Stimulated activated CD4-positive, alpha-beta T cell treated with anti-CD3 and anti-CD28 coated beads, Interleukin-4, amount 100 ng/mL, for 4 hours (primary cell): ENCODE results near the gene MOV10L1.
A peak's percentile ranks its signal among the peaks of the same experiment; 100 is the strongest.
"Not testable (repeated sequence)": the region's sequence is repeated elsewhere in the genome, so short reads cannot be mapped to it uniquely, and the experiment has no call there.

Experiments used
- DNase-seq, 2 experiments: peaks; one replicate each; pipeline ENCODE4 v3.0.0-alpha.2; 2020

The MOV10L1 gene

DNA sequence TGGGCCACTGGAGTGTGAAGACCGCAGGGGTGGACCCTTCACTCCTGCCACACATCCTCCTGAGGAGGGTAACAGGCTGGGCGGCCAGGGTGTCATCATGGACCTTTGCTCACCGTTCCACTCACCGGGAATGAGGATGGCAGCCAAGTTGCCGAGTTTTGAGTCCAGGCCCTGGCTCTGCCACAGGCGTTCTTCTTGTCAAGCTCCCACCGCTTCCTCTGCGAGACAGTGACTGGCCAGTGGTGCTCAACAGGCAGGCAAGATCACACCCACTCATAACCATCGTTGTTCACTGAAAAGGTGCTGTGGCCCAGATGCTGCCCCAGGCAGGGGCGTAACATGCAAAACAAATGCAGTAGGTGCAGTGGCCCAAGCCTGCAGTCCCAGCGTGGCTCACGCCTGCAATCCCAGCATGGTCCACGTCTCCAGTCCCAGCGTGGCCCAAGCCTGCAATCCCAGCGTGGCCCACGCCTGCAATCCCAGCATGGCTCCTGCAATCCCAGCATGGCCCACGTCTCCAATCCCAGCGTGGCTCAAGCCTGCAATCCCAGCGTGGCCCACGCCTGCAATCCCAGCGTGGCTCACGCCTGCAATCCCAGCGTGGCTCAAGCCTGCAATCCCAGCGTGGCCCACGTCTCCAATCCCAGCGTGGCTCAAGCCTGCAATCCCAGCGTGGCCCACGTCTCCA lies 75.8 kb downstream of the MOV10L1 start:
- no peak for DNase-seq

DNA sequence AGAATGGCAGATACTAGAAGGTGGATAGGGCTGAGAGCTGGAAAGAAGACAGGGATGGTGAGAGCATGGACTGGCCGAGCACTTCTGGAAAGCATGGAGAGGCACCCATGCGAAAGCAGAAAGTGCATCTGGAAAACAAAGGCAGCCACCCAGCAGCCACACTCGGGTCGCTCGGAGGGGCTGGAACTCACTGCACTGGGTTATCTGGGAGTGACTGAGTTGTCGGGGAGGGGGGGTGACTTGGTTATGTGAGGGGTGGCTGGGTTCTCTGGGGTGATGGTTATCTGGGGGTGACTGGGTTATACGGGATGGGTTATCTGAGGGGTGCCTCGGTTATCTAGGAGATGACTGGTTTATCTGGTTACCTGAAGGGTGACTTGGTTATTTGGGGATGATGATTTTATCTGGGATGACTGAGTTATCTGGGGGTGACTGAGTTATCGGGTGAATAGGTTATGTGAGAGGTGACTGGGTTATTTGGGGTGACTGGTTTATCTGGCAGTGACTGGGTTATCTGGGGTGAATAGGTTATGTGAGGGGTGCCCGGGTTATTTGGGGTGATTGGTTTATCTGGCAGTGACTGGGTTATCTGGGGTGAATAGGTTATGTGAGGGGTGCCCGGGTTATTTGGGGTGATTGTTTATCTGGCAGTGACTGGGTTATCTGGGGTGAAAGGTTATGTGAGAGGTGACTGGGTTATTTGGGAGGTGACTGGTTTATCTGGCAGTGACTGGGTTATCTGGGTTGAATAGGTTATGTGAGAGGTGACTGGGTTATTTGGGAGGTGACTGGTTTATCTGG lies 78.1 kb downstream of the MOV10L1 start:
- DNase-seq = no peak

- DNase-seq = not testable (repeated sequence)
These were observed 78.8 kb downstream of the MOV10L1 start for GRCh38 chr22:50168490-50169180.

GRCh38 chr22:50169181-50169759 lies 79.5 kb downstream of the MOV10L1 start:
- DNase-seq = no peak

DNA sequence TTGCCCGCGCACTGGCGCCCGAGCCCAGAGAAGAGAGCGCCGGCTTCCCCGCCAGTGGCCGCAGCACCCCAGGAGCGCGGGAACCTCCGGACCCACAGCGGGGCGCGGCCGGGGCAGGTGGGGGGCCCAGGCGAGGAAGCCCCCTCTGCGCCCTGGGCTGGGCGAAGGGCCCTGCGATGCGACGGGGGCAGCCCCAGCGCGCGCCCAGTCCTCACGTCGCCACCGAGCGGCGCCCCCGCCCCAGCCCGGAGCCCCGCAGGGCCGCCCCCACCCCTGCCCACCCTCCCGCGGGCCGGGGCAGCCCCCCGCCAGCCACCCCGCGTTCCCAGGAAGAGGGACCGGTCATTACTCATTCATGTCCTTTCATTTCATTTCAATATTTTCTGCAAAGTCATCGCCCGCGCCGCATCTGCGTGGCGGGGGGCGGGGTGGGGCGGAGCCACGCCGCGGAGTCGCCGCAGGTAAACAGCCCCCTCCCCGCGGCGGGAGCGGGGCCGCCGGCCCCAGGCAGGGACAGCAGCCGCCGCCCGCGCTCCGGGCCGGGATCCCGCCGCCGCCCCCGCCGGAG lies 80.1 kb downstream of the MOV10L1 start:
- DNase-seq = peak; percentile 69

DNA sequence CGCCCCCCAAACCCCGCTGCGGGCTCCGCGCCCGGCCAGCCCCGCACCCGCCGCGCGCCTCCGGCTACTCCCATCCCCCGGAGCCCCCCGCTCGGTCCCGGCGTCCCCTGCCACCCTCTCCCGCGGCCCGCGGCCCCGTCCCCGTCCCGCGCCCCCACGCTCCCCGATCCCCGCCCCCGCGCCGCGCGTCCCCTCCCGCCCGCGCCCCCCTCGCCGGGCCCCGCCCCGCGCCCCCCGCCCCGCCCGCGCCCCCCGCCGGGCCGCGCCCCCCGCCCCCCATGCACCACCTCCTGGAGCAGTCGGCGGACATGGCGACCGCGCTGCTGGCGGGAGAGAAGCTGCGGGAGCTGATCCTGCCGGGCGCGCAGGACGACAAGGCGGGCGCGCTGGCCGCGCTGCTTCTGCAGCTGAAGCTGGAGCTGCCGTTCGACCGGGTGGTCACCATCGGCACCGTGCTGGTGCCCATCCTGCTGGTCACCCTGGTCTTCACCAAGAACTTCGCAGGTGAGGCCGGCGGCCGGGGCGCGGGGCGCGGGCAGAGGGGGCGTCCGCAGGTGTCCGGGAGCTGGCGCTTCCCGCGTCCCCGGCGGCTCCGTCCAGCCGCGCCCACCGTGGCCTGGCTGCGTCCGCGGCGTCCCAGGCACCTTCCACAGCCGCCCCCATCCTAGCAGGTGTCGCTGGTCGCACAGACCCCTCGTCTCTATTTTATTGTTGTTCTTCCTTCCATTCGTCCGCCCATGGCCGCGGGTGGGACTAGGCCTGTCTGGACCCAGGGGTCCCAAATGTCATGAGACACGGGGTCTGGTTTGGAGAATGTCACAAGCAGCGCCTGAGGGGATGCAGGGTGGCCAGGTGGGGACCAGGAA lies 80.9 kb downstream of the MOV10L1 start, which contains the start of gene PANX2:
Gene PANX2 (plus strand): TSS at position 279 of the 866 bp plus-strand sequence. CDS start 0 bp downstream, at position 279.
- DNase-seq = no peak

DNA sequence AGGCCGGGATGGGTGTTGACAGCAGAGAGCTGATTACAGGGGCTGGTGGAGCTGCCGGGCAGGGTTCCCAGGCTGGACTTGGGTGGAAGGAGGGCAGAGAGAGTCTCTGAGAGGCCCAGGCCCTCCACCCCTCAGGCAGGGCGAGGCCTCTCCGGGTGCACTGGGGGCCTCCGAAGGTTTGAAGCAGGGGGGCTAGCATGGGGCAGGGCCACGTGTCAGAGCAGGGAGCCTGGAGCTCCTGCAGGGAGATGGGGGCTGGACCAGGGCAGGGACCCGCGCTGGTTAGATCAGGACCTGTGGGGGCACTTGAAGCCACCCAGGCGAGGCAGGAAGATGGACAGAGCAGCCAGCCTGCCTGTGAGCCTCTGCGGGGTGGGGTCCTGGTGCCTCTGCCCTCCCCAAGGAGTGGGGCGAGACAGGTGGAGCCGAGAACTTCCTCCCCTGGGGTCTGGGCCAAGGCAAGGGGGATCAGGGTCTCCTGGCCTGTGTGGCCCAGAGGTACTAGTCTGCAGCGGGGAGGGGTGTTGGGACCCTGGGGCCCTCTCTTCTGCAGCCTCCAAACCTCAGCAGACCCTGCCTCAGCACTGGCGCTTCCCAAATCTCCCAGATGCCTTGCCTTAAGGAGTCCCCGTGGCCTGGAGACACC lies 81.6 kb downstream of the MOV10L1 start:
- no peak for DNase-seq

GRCh38 chr22:50171965-50172421 lies 82.2 kb downstream of the MOV10L1 start:
- no peak for DNase-seq

DNA sequence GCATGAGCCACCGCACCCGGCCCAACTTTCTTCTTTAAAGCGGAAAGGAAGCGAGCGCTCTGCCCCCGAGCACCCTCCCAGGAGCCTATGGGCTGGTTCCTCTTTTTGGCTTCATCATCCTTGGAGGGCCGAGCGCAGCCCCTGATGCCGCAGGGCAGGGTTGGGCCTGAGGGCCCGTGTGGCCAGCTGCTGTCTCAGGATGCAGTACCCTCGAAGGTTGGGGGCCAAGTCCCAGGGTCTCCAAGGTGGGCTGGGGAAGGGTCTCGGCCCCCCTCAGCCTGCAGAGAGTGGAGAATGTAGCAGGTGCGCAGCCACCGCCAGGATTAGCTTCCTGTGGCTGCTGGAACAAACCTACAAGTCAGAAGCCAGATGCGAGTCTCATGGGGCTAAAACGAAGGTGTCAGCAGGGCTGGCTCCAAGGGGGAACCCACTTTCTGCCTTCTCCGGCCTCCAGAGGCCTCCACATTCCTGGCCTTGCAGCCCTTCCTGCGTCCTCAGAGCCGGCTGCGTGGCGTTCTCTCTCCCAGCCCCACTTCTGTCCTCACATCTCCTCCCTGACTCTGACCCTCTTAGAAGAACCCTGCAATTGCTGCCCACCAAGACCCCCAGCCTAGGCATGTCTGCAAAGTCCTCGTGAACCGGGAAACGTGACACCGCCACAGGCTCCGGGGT lies 83.6 kb downstream of the MOV10L1 start:
- DNase-seq = no peak

DNA sequence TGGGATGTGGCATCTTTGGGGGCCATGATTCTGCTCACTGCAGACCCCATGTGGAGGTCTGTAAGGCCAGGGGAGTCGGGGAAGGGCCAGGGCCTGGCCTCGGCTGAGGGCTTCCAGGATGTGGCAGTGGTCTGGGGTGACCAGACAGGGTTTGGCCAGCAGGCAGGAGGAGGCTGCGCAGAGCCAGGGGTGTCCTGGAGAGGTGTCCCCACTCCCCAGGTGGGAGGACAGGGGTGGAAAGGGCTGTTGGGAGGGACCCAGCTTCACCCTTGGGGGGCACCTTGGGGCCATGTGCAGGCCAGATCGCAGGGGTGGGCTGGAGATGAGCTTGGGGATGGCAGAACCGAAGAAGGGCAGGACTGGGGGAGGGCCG lies 84.2 kb downstream of the MOV10L1 start:
- no peak for DNase-seq

DNA sequence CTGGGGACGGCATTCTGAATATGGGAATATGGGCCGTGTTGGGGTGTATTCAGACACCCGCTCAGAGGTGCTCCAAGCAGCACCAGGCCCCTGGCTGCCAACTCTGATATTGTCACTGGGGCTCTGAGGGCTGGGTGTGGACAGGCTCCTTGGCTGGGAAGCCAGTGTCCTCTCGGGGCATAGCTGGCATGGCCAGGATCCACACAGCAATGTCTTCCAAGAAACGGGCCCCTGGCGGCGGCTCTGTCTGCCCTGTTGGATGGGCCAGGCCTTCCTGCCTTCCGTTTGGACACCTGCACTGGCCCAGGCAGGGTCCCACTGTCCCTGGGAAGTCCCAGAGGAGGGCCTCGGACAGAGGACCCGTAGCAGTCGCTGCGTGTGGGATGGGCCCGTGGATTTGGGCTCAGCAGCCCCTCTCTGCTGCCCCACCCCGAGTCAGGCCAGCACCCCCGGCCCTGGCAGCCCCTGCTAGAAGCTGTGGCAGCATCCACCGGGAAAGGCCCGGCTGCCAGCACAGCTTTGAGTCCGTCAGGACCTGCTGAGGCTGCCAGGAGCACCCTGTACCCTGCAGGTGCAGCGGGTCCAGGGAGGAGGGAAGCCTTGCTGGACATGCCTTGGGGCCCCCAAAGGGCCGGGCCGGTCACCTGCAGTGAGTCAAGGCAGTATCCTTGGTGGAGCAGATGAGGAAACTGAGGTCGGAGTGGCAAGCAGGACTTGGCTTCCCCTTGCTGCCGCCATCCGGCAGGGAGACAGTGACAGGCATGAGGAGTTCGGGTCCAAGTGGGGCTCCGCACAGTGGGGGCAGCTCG lies 84.8 kb downstream of the MOV10L1 start:
- no peak for DNase-seq

GRCh38 chr22:50175191-50175461 lies 85.3 kb downstream of the MOV10L1 start:
- DNase-seq = no peak

DNA sequence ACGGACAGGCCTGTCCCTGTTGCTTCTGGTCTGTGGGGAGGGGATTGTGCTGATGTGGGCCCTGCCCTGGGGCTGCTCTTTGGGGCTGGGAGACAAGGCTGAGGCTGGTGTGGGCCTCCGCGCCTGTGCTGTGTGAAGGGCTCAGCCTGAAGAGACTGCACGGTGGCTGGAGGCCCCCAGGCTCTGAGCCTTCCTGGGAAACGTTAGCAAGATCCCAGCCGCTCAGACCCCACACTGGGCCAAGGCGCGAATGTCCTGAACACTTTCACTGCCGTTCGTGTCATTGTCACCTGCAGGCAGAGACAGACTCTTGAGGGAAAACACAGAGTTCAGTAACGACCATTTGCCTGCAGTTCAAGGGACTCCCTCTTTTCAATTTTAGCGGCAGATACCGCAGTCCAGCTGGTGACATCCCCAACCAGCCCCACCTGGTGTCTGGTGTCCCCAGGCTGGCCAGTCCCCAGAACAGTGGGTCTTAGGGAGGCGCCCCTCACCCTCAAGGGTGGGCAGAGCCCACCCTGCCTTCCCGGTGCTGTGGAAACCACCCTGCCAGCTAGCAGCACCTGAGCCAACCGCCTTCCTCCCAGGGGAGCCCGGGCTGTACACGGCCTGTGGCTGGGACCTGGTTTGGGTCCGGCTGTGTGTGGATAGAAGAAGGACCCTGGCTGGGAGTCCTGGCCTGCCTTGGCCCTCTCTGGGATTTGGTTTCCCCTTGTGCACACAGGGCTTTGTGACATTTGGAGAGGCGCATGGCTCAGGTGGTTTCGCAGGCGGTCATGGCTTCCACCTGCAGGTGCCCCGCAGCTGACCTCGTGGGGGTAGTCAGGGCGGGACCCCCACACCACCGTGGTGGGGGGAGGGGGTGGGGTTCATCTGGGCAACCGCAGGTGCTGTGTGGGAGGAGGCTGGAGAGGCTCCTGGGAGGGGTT lies 86.4 kb downstream of the MOV10L1 start:
- no peak for DNase-seq

- no peak for DNase-seq
These were observed 87.2 kb downstream of the MOV10L1 start for GRCh38 chr22:50176850-50177536.

DNA sequence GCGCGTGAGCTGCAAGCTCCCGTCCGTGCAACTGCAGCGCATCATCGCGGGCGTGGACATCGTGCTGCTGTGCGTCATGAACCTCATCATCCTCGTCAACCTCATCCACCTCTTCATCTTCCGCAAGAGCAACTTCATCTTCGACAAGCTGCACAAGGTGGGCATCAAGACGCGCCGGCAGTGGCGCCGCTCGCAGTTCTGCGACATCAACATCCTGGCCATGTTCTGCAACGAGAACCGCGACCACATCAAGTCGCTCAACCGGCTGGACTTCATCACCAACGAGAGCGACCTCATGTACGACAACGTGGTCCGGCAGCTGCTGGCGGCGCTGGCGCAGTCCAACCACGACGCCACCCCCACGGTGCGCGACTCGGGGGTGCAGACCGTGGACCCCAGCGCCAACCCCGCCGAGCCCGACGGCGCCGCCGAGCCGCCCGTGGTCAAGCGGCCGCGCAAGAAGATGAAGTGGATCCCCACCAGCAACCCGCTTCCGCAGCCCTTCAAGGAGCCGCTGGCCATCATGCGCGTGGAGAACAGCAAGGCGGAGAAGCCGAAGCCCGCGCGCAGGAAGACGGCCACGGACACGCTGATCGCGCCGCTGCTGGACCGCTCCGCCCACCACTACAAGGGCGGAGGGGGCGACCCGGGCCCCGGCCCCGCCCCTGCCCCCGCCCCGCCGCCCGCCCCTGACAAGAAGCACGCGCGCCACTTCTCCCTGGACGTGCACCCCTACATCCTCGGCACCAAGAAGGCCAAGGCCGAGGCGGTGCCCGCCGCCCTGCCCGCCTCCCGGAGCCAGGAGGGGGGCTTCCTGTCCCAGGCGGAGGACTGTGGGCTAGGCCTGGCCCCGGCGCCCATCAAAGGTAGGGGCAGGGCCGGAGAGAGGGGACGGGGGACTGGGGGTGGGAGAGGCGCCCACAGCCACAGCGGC lies 88.0 kb downstream of the MOV10L1 start:
- DNase-seq = no peak

GRCh38 chr22:50178471-50178864 lies 88.7 kb downstream of the MOV10L1 start:
- no peak for DNase-seq
